H9 (cell line): Measurements from ENCODE around the gene AGK. TPM values are rescaled to one million over a fixed set of nuclear protein-coding genes. Genes with fewer than 3 reads are reported as not detected.

Source experiments
- DNase-seq: peaks from one replicate; pipeline ENCODE4 v3.0.0-alpha.2; 2017
- H2AFZ ChIP-seq: one replicate; pipeline ENCODE4 v1.6.1; 2013; ENCODE audit warnings: mild to moderate bottlenecking, low read length, control low read depth, moderate library complexity
- H2AK5ac ChIP-seq: 2 replicates; pipeline ENCODE4 v1.6.1; 2013; ENCODE audit warnings: low read length, control low read depth, mixed read lengths; ENCODE audit not compliant: insufficient read length
- H2BK120ac ChIP-seq: one replicate; pipeline ENCODE4 v1.6.1; 2013; ENCODE audit warnings: low read depth, mild to moderate bottlenecking, low read length, control low read depth, inconsistent platforms; ENCODE audit not compliant: poor library complexity, severe bottlenecking
- H2BK12ac ChIP-seq: 2 replicates; pipeline ENCODE4 v1.6.1; 2013; ENCODE audit warnings: low read length, control low read depth, mixed read lengths, low read depth; ENCODE audit not compliant: insufficient read length
- H2BK15ac ChIP-seq: 2 replicates; pipeline ENCODE4 v1.6.1; 2013; ENCODE audit warnings: low read depth, low read length, control low read depth
- H2BK20ac ChIP-seq: one replicate; pipeline ENCODE4 v1.6.1; 2013; ENCODE audit warnings: low read depth, mild to moderate bottlenecking, low read length, control low read depth, inconsistent platforms; ENCODE audit not compliant: poor library complexity, severe bottlenecking
- H2BK5ac ChIP-seq: 2 replicates; pipeline ENCODE4 v1.6.1; 2013; ENCODE audit warnings: low read length, control low read depth, mixed read lengths; ENCODE audit not compliant: insufficient read length
- H3K14ac ChIP-seq: 2 replicates; pipeline ENCODE4 v1.6.1; 2013; ENCODE audit warnings: low read length, control low read depth; ENCODE audit not compliant: insufficient read depth
- H3K18ac ChIP-seq: 2 replicates; pipeline ENCODE4 v1.6.1; 2013; ENCODE audit warnings: low read depth, mild to moderate bottlenecking, mixed read lengths, low read length, control low read depth; ENCODE audit not compliant: insufficient read length
- H3K23ac ChIP-seq: 2 replicates; pipeline ENCODE4 v1.6.1; 2013; ENCODE audit warnings: low read length, control low read depth, mixed read lengths, low read depth; ENCODE audit not compliant: insufficient read length
- H3K23me2 ChIP-seq: 2 replicates; pipeline ENCODE4 v1.6.1; 2013; ENCODE audit warnings: low read depth, mild to moderate bottlenecking, mixed read lengths, low read length, control low read depth; ENCODE audit not compliant: insufficient read length, poor library complexity, severe bottlenecking
- H3K27ac ChIP-seq: 2 replicates; pipeline ENCODE4 v1.5.1; 2013; ENCODE audit warnings: low read length, control low read depth, mixed read lengths, low read depth; ENCODE audit not compliant: insufficient read length
- H3K27me3 ChIP-seq: 2 replicates; pipeline ENCODE4 v1.6.1; 2013; ENCODE audit warnings: low read length, control low read depth, inconsistent platforms; ENCODE audit not compliant: insufficient read depth
- H3K4ac ChIP-seq: 2 replicates; pipeline ENCODE4 v1.6.1; 2013; ENCODE audit warnings: low read depth, mild to moderate bottlenecking, control low read depth, inconsistent platforms, low read length, moderate library complexity
- H3K4me1 ChIP-seq: 2 replicates; pipeline ENCODE4 v1.6.1; 2013; ENCODE audit warnings: low read length, control low read depth, inconsistent platforms; ENCODE audit not compliant: insufficient read depth
- H3K4me2 ChIP-seq: 2 replicates; pipeline ENCODE4 v1.6.1; 2013; ENCODE audit warnings: low read length, control low read depth, mixed read lengths; ENCODE audit not compliant: insufficient read length, insufficient read depth
- H3K56ac ChIP-seq: 2 replicates; pipeline ENCODE4 v1.6.1; 2013; ENCODE audit warnings: low read depth, mild to moderate bottlenecking, mixed read lengths, low read length, control low read depth; ENCODE audit not compliant: insufficient read length
- H3K79me1 ChIP-seq: 2 replicates; pipeline ENCODE4 v1.6.1; 2013; ENCODE audit warnings: low read depth, mild to moderate bottlenecking, moderate library complexity, low read length, control low read depth, inconsistent platforms; ENCODE audit not compliant: insufficient read depth, poor library complexity, severe bottlenecking
- H3K79me2 ChIP-seq: 2 replicates; pipeline ENCODE4 v1.6.1; 2013; ENCODE audit warnings: low read length, control low read depth, inconsistent platforms; ENCODE audit not compliant: insufficient read depth
- H3K9ac ChIP-seq: 2 replicates; pipeline ENCODE4 v1.6.1; 2013; ENCODE audit warnings: low read length, control low read depth, mixed read lengths; ENCODE audit not compliant: insufficient read length; ENCODE audit errors: extremely low read depth
- H3K9me3 ChIP-seq: one replicate; pipeline ENCODE4 v1.6.1; 2013; ENCODE audit warnings: low read depth, low read length, inconsistent platforms; ENCODE audit not compliant: control insufficient read depth
- H3T11ph ChIP-seq: one replicate; pipeline ENCODE4 v1.6.1; 2013; ENCODE audit warnings: mild to moderate bottlenecking, low read length, control low read depth, inconsistent platforms
- H4K20me1 ChIP-seq: one replicate; pipeline ENCODE4 v1.6.1; 2013; ENCODE audit not compliant: control insufficient read depth, insufficient read length, insufficient read depth
- H4K5ac ChIP-seq: 2 replicates; pipeline ENCODE4 v1.6.1; 2013; ENCODE audit warnings: low read depth, mild to moderate bottlenecking, mixed read lengths, low read length, control low read depth; ENCODE audit not compliant: insufficient read length
- H4K8ac ChIP-seq: replicated peaks from 2 replicates; pipeline ENCODE4 v1.6.1; 2013; ENCODE audit warnings: low read length, control low read depth, mixed read lengths, low read depth; ENCODE audit not compliant: insufficient read length
- H4K91ac ChIP-seq: 2 replicates; pipeline ENCODE4 v1.6.1; 2013; ENCODE audit warnings: low read depth, mild to moderate bottlenecking, moderate library complexity, mixed read lengths, low read length, control low read depth; ENCODE audit not compliant: insufficient read length
- H3K27ac Mint-ChIP-seq, 3 experiments: 2 replicates in 2 of 3; 3 replicates in 1 of 3; pipeline ENCODE4 v1.8.0; 2020 to 2021; ENCODE audit warnings: mixed read lengths in 3 of 3, mild to moderate bottlenecking in 1 of 3, moderate library complexity in 1 of 3
- H3K27me3 Mint-ChIP-seq: 2 replicates; pipeline ENCODE4 v1.8.0; 2021; ENCODE audit warnings: low read depth, mild to moderate bottlenecking, moderate library complexity, mixed read lengths
- H3K36me3 Mint-ChIP-seq, 3 experiments: 2 replicates in 2 of 3; 3 replicates in 1 of 3; pipeline ENCODE4 v1.8.0; 2020 to 2021; ENCODE audit warnings: low read depth in 3 of 3, mixed read lengths in 3 of 3; ENCODE audit not compliant: insufficient read depth in 1 of 3
- H3K4me1 Mint-ChIP-seq, 2 experiments: 2 replicates each; pipeline ENCODE4 v1.8.0; 2020; ENCODE audit warnings: mixed read lengths in 2 of 2
- H3K4me3 Mint-ChIP-seq, 2 experiments: 2 replicates in 1 of 2; 3 replicates in 1 of 2; pipeline ENCODE4 v1.8.0; 2020 to 2021; ENCODE audit warnings: mild to moderate bottlenecking in 2 of 2, mixed read lengths in 2 of 2, moderate library complexity in 1 of 2
- H3K9me3 Mint-ChIP-seq, 2 experiments: 2 replicates in 1 of 2; 3 replicates in 1 of 2; pipeline ENCODE4 v1.8.0; 2020; ENCODE audit warnings: mild to moderate bottlenecking in 2 of 2, mixed read lengths in 2 of 2, moderate library complexity in 1 of 2
- CTCF ChIP-seq: fragments of 200-600 bp; sonication (generic); conservative IDR thresholded peaks from 3 replicates; pipeline ENCODE4 v1.8.0; 2021; ENCODE audit warnings: antibody characterized with exemption, mild to moderate bottlenecking
- WGBS: extraction: QIAGEN DNeasy Blood & Tissue Kit; methylation state at CpG from one replicate; pipeline ENCODE4 v1.1.7; 2013; ENCODE audit warnings: missing lambda C conversion rate, low lambda C conversion rate, mixed read lengths; ENCODE audit not compliant: insufficient read length; ENCODE audit errors: extremely low coverage; 5-methylcytosine and 5-hydroxymethylcytosine counted together
- total RNA-seq: library from RNA; stranded (reverse); gene quantifications from 2 replicates; pipeline ENCODE4 v1.2.1, GENCODE V29; 2021

The AGK gene
- total RNA-seq, 1 experiment from 2014 or later = 35.1 TPM

GRCh38 chr7:141660259-141660658 lies 109.0 kb downstream of the AGK start:
- H3K4ac ChIP-seq = no peak overlapping the region
- H3T11ph ChIP-seq = no peak overlapping the region
- H2AFZ ChIP-seq = no peak overlapping the region
- H4K5ac ChIP-seq = no peak overlapping the region
- H3K4me2 ChIP-seq = no peak overlapping the region
- H3K18ac ChIP-seq = no peak overlapping the region
- H3K79me1 ChIP-seq = no peaks in the 10 kb centered on the region
- H3K23me2 ChIP-seq = no peaks in the 10 kb centered on the region
- H2BK5ac ChIP-seq = no peak overlapping the region
- no peak overlapping the region for H3K9ac ChIP-seq
- no peak overlapping the region for H3K23ac ChIP-seq
- Mint-ChIP-seq H3K4me3 (no peak overlapping the region), H3K36me3 (peaks cover 8 to 44% (median 36%) of the 10 kb centered on the region in 3 experiments; a peak in 6 of 7 replicates), H3K27me3 (no peaks in the 10 kb centered on the region), H3K4me1 (no peaks in the 10 kb centered on the region; a peak in 1 of 4 replicates), H3K27ac (no peak overlapping the region), H3K9me3 (no peaks in the 10 kb centered on the region)
- no peaks in the 10 kb centered on the region for H3K79me2 ChIP-seq
- no peak overlapping the region for H2BK20ac ChIP-seq
- no peaks in the 10 kb centered on the region for H4K20me1 ChIP-seq
- H3K9me3 ChIP-seq = no peaks in the 10 kb centered on the region
- H4K91ac ChIP-seq = no peak overlapping the region
- no peak for DNase-seq
- no peak overlapping the region for H3K14ac ChIP-seq
- no peak overlapping the region for H2BK15ac ChIP-seq
- no peak overlapping the region for H3K56ac ChIP-seq
- no peak overlapping the region for H2BK120ac ChIP-seq
- H4K8ac ChIP-seq = no peak overlapping the region
- WGBS = no CpG with 5 or more reads among the region's 4 CpGs
- H2AK5ac ChIP-seq = no peak overlapping the region
- H2BK12ac ChIP-seq = no peak overlapping the region
- no peaks in the 10 kb centered on the region for H3K27me3 ChIP-seq
- TF ChIP-seq CTCF = no peak
- no peaks in the 10 kb centered on the region for H3K4me1 ChIP-seq
- no peak overlapping the region for H3K27ac ChIP-seq
